ENCODE results near the gene S100P. TPM values are rescaled to one million over a fixed set of nuclear protein-coding genes. Genes with fewer than 3 reads are reported as not detected.

The S100P gene
- total RNA-seq, 1 donor from 2014 or later: not detected

GRCh38 chr4:6705646-6706045 is 12.0 kb downstream of the S100P start:
- H3K36me3 ChIP-seq: peaks cover 7% of the 10 kb centered on the region

GRCh38 chr4:6706173-6706572 is 12.5 kb downstream of the S100P start:
- peaks cover 26% of the 10 kb centered on the region for H4K20me1 ChIP-seq (ENCODE audit: low read depth)
- H3F3A ChIP-seq (ENCODE audit: low read depth): peaks cover 15% of the 10 kb centered on the region
- no peak overlapping the region for H3K9ac ChIP-seq
- TF ChIP-seq EZH2 (IDR thresholded peaks at IDR 0.05) (no peak), CTCF (IDR thresholded peaks at IDR 0.05) (no peak)
- H3K27me3 ChIP-seq: peaks cover 7% of the 10 kb centered on the region
- peaks cover 2% of the 10 kb centered on the region for H3K27me3 Mint-ChIP-seq (ENCODE audit: insufficient read depth, low read depth)
- no peak for DNase-seq (ENCODE audit: low spot score)
- H3K27ac Mint-ChIP-seq: no peak overlapping the region
- no peak overlapping the region for H2AFZ ChIP-seq (replicated peaks)
- H3K4me1 Mint-ChIP-seq: peaks cover 24% of the 10 kb centered on the region
- H3K4me1 ChIP-seq: peaks cover 16% of the 10 kb centered on the region
- H3K4me3 ChIP-seq: no peak overlapping the region
- no peak overlapping the region for H3K27ac ChIP-seq
- H3K36me3 Mint-ChIP-seq: peaks cover 63% of the 10 kb centered on the region
- H3K36me3 ChIP-seq: peaks cover 7% of the 10 kb centered on the region
- H3K9me3 Mint-ChIP-seq: peaks cover 21% of the 10 kb centered on the region
- peaks cover 79% of the 10 kb centered on the region for H3K79me2 ChIP-seq (ENCODE audit: low read depth)
- no peaks in the 10 kb centered on the region for H3K9me3 ChIP-seq (ENCODE audit: low read depth)
- H3K4me3 Mint-ChIP-seq: no peak overlapping the region
- H3K4me2 ChIP-seq: peak overlapping the region; percentile 100

More at GRCh38 chr4:6705646-6706045, 12.0 kb downstream of the S100P start:
- peaks cover 24% of the 10 kb centered on the region for H3K4me1 Mint-ChIP-seq
- H3K4me2 ChIP-seq: no peak overlapping the region
- H3K9ac ChIP-seq: no peak overlapping the region
- peaks cover 16% of the 10 kb centered on the region for H3K4me1 ChIP-seq
- peaks cover 26% of the 10 kb centered on the region for H4K20me1 ChIP-seq (ENCODE audit: low read depth)
- TF ChIP-seq EZH2phosphoT487 (IDR thresholded peaks at IDR 0.05) (no peak), CTCF (IDR thresholded peaks at IDR 0.05) (no peak), EZH2 (IDR thresholded peaks at IDR 0.05) (no peak)
- H3K79me2 ChIP-seq (ENCODE audit: low read depth): peaks cover 79% of the 10 kb centered on the region
- no peak overlapping the region for H3K27ac ChIP-seq
- no peaks in the 10 kb centered on the region for H3K9me3 ChIP-seq (ENCODE audit: low read depth)
- no peak for DNase-seq (ENCODE audit: low spot score)
- no peak overlapping the region for H2AFZ ChIP-seq (replicated peaks)
- no peak overlapping the region for H3K27ac Mint-ChIP-seq
- peaks cover 2% of the 10 kb centered on the region for H3K27me3 Mint-ChIP-seq (ENCODE audit: insufficient read depth, low read depth)
- H3K9me3 Mint-ChIP-seq: peaks cover 21% of the 10 kb centered on the region
- H3K4me3 Mint-ChIP-seq: no peak overlapping the region
- no peak overlapping the region for H3K4me3 ChIP-seq
- H3K36me3 Mint-ChIP-seq: peaks cover 65% of the 10 kb centered on the region
- peaks cover 2% of the 10 kb centered on the region for H3K27me3 ChIP-seq
- peaks cover 10% of the 10 kb centered on the region for H3F3A ChIP-seq (ENCODE audit: low read depth)

GRCh38 chr4:6709230-6710114 is 15.8 kb downstream of the S100P start, which contains the start of gene MRFAP1L1:
Gene MRFAP1L1, minus strand, starts transcription at chr4:6709865. Its CDS starts 236 bp downstream, at chr4:6709629.
- DNase-seq (ENCODE audit: low spot score): peak; percentile 100
- Histone ChIP-seq H3K4me2 (peak within 1 kb of the TSS; percentile 100), H3K4me1 (peaks cover 16% of the 10 kb centered on the region), H3K27ac (peak within 1 kb of the TSS; percentile 74), H3F3A (ENCODE audit: low read depth) (peaks cover 15% of the 10 kb centered on the region), H3K27me3 (peaks cover 40% of the 10 kb centered on the region), H3K4me3 (peak within 1 kb of the TSS; percentile 88), H3K79me2 (ENCODE audit: low read depth) (peaks cover 52% of the 10 kb centered on the region), H2AFZ (replicated peaks) (peak within 1 kb of the TSS; percentile 95), H3K9ac (peak within 1 kb of the TSS; percentile 83), H4K20me1 (ENCODE audit: low read depth) (peaks cover 26% of the 10 kb centered on the region), H3K36me3 (no peaks in the 10 kb centered on the region), H3K9me3 (ENCODE audit: low read depth) (no peaks in the 10 kb centered on the region)
- peaks cover 7% of the 10 kb centered on the region for H3K9me3 Mint-ChIP-seq
- peak; percentile 30 for TF ChIP-seq CTCF (IDR thresholded peaks at IDR 0.05)
- TF ChIP-seq EZH2 (IDR thresholded peaks at IDR 0.05): no peak
- H3K4me1 Mint-ChIP-seq: peaks cover 24% of the 10 kb centered on the region
- peaks cover 41% of the 10 kb centered on the region for H3K36me3 Mint-ChIP-seq
- H3K27ac Mint-ChIP-seq: peak within 1 kb of the TSS; percentile 99
- H3K4me3 Mint-ChIP-seq: peak within 1 kb of the TSS; percentile 99
- peaks cover 2% of the 10 kb centered on the region for H3K27me3 Mint-ChIP-seq (ENCODE audit: insufficient read depth, low read depth)

Measured in neural progenitor cell (in vitro differentiated cells).